ENCODE data around the gene OSBPL3.
"Not testable (repeated sequence)": the region's sequence is repeated elsewhere in the genome, so short reads cannot be mapped to it uniquely, and the experiment has no call there.

OSBPL3 gene

GRCh38 chr7:24917510-24918239 is 62.3 kb downstream of the OSBPL3 start:
- DNase-seq, result no peak

- DNase-seq, result no peak
Observed at GRCh38 chr7:24916463-24917040, 63.4 kb downstream of the OSBPL3 start.

- no peak for DNase-seq
Observed at GRCh38 chr7:24914465-24914859, 65.5 kb downstream of the OSBPL3 start.

- DNase-seq, result no peak
Observed at GRCh38 chr7:24913801-24914464, 66.0 kb downstream of the OSBPL3 start.

- no peak for DNase-seq
Observed at GRCh38 chr7:24912874-24913514, 67.0 kb downstream of the OSBPL3 start.

GRCh38 chr7:24912424-24912823 is 67.6 kb downstream of the OSBPL3 start:
- no peak for DNase-seq

- peak; percentile 70 for DNase-seq
Observed at GRCh38 chr7:24911213-24911603, 68.8 kb downstream of the OSBPL3 start.

GRCh38 chr7:24910551-24911212 is 69.3 kb downstream of the OSBPL3 start:
- DNase-seq, result no peak

GRCh38 chr7:24908727-24909126 is 71.3 kb downstream of the OSBPL3 start:
- no peak for DNase-seq

GRCh38 chr7:24908166-24908565 is 71.8 kb downstream of the OSBPL3 start:
- no peak for DNase-seq

- peak; percentile 83 for DNase-seq
Observed at GRCh38 chr7:24907311-24907886, 72.6 kb downstream of the OSBPL3 start.

- DNase-seq, result peak; percentile 61
Observed at GRCh38 chr7:24905996-24906770, 73.8 kb downstream of the OSBPL3 start.

GRCh38 chr7:24903992-24904391 is 76.0 kb downstream of the OSBPL3 start:
- not testable (repeated sequence) for DNase-seq

- no peak for DNase-seq
Observed at GRCh38 chr7:24903559-24903958, 76.4 kb downstream of the OSBPL3 start.

- DNase-seq, result no peak
Observed at GRCh38 chr7:24902931-24903330, 77.0 kb downstream of the OSBPL3 start.

GRCh38 chr7:24902276-24902675 is 77.7 kb downstream of the OSBPL3 start:
- no peak for DNase-seq

GRCh38 chr7:24899905-24900304 is 80.1 kb downstream of the OSBPL3 start:
- DNase-seq, result no peak

- no peak for DNase-seq
Observed at GRCh38 chr7:24899161-24899560, 80.8 kb downstream of the OSBPL3 start.

- DNase-seq, result peak; percentile 66
Observed at GRCh38 chr7:24898691-24899090, 81.3 kb downstream of the OSBPL3 start.

GRCh38 chr7:24896031-24896501 is 83.9 kb downstream of the OSBPL3 start:
- no peak for DNase-seq

- DNase-seq, result no peak
Observed at GRCh38 chr7:24894429-24895221, 85.4 kb downstream of the OSBPL3 start.

All from activated CD4-positive, alpha-beta T cell treated with anti-CD3 and anti-CD28 coated beads, Interleukin-2, Interleukin-6, amounts not matched to agents 100 ng/mL and 50 ng/mL, durations not matched to agents 16 hours and 8 hours (primary cell).